ENCODE measurements around the gene PADI2.

PADI2 gene

GRCh38 chr1:17030206-17030605 is 89.0 kb downstream of the PADI2 start:
- in situ Hi-C loops (cut with MboI; ENCODE audit: low sequenced_read_pairs) = no loop called here

DNA sequence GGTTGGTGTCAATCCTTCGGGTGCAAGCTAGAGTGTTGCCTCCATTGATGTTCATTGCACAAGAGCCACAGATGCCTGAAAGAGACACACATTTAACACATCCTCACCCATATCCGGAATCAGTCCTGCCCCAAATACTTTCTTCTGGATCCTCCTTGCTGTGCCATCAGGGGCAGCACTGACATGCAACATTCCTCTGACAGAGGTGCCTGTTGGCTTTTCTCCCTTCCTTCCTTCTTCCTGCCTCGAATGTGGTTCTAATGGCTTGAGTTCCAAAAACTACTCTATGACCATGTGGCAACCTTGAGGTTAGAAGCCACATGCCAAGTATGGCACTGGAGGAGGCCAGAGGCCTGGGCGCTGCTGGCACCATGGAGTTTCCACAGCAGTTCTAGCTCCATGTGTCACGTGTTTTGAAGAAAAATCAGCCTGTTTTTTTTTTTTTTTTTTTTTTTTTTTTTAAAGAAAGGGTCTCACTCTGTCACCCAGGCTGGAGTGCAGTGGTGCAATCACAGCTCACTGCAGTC is 90.5 kb downstream of the PADI2 start:
- in situ Hi-C loops (cut with MboI; ENCODE audit: low sequenced_read_pairs) = no loop called here

GRCh38 chr1:17027900-17028299 is 91.4 kb downstream of the PADI2 start:
- in situ Hi-C loops (cut with MboI; ENCODE audit: low sequenced_read_pairs) = no loop called here

DNA sequence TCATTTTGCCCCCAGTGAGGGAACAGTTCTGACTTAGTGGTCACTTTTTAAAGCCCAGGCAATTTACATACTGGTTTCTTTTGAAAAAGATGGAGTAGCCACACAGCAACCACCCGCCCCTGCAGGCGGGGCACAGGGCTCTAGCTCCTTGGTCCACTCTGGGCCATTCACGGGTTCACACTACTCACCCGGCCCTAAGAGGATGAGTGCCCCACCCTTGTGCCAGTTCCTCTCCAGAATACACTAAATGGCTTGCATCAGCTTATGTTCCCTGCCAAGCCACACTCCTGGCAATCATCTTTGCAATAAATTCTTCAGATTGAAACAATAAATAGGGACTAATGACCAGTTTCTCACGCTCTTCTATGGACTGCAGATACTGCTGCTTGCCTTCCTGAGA is 91.8 kb downstream of the PADI2 start:
- in situ Hi-C loops (cut with MboI; ENCODE audit: low sequenced_read_pairs) = no loop called here

DNA sequence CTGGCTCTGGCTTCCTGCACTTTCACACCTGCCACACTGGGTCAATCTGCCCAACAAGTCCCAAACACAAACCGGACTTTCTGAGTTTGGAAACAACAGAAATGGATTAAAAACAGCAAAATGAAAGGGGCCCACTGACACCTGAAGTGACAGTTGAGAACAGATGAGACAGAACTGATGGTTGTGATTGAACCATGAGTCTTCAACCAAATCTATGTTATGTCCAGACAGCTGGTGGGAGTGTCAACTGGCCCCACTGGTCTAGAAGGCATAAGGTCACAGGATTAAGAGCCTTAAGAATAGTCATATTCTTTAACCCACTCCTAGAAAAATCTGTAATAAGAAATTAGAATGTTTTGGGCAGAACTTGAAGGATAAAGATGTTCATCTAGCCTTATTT is 94.5 kb downstream of the PADI2 start:
- in situ Hi-C loops (cut with MboI; ENCODE audit: low sequenced_read_pairs) = no loop called here

GRCh38 chr1:17023573-17023972 is 95.7 kb downstream of the PADI2 start:
- in situ Hi-C loops (cut with MboI; ENCODE audit: low sequenced_read_pairs) = no loop called here

DNA sequence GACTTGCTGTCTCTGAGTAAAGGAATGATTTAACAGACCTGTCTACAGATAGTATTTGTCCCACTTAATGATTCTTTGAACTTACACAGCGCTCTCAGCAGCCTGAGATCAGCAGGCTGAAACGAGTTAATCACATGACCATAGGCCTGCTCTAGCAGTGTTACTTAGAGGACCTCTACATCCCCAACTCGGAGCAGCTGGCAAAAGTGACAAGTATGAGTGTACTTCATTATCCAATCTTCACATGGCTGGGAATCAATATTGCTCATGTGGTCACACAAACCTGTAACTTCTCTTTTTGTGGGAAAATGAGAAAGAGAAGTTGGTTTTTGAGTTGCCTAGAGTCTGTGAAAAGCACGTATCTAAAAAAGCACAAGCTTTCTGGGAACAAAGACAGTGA is 96.1 kb downstream of the PADI2 start:
- in situ Hi-C loops (cut with MboI; ENCODE audit: low sequenced_read_pairs) = no loop called here

- in situ Hi-C loops (cut with MboI; ENCODE audit: low sequenced_read_pairs) = no loop called here
These were observed 97.4 kb downstream of the PADI2 start for GRCh38 chr1:17021896-17022295.

DNA sequence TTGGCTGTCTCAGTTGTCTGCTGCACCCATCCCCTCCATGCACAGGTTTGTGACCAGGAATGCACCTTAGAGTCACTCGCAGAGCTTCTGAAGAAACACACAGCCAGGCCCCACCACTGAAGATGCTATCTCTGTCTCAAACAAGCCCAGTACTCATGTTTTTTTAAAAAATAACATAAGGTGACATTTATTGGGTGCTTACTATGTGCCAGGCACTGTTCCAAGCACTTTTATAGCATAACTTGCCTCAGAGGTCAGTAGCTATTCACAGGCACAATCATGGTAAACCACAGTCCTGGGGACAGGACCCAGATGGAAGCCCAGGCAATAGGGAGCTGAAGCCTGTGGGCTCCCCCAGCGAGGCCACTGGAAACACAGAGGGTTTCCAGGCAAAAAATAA is 98.7 kb downstream of the PADI2 start:
- in situ Hi-C loops (cut with MboI; ENCODE audit: low sequenced_read_pairs) = no loop called here

- in situ Hi-C loops (cut with MboI; ENCODE audit: low sequenced_read_pairs) = no loop called here
These were observed 100.4 kb downstream of the PADI2 start for GRCh38 chr1:17018849-17019248.

GRCh38 chr1:17017435-17017834 is 101.8 kb downstream of the PADI2 start:
- in situ Hi-C loops (cut with MboI; ENCODE audit: low sequenced_read_pairs) = no loop called here
